Neural cell (in vitro differentiated cells): ENCODE data around the gene RRP7A.

ENCODE experiments used
- EZH2 ChIP-seq: fragments of 200-600, 300-800 bp; shearing (Covaris generic), sonication (generic); IDR thresholded peaks from 2 replicates; pipeline ENCODE4 v1.6.1; 2014; ENCODE audit warnings: antibody characterized with exemption, low read length, borderline replicate concordance, mild to moderate bottlenecking; ENCODE audit not compliant: insufficient read depth, poor library complexity, severe bottlenecking
- POLR2AphosphoS5 ChIP-seq: IDR thresholded peaks from 2 replicates; pipeline ENCODE4 v1.6.1; 2012
- RAD21 ChIP-seq: fragments of 450-650 bp; conservative IDR thresholded peaks from 2 replicates; pipeline ENCODE4 v1.6.1; 2014; ENCODE audit warnings: antibody characterized with exemption, mild to moderate bottlenecking, moderate library complexity
- SMC3 ChIP-seq: fragments of 450-650 bp; conservative IDR thresholded peaks from 2 replicates; pipeline ENCODE4 v1.6.1; 2014; ENCODE audit warnings: antibody characterized with exemption, mild to moderate bottlenecking, moderate library complexity; ENCODE audit not compliant: poor library complexity
- TAF1 ChIP-seq: IDR thresholded peaks from 2 replicates; pipeline ENCODE4 v1.6.1; 2012; ENCODE audit warnings: low read depth
- TF ChIP-seq, protein P1 (sequence below): fragments of 450-650 bp; IDR thresholded peaks from 2 replicates; pipeline ENCODE4 v1.5.1; 2014; ENCODE audit warnings: antibody characterized with exemption, mild to moderate bottlenecking, moderate library complexity; ENCODE audit not compliant: poor library complexity, severe bottlenecking

DNA sequence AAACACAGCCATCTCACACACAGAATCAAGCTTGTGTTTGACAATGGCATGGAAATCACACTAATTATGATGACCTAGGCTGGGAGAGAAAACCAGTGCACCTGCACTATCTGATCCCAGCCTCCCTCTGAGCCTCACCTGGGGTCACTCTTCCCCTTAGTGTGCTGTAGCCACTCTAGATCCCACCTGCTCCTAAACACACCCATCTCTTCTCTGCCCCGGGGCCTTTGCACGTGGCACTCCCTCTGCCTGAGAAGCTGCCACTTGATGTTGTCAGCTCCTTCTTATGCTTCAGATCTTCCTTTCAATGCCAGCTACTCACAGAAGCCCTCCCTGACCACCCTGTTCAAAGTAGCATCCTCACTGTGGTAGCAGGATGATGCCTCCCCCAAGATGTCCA, 44.5 kb downstream of the RRP7A start:
- TF ChIP-seq, protein P1, sequence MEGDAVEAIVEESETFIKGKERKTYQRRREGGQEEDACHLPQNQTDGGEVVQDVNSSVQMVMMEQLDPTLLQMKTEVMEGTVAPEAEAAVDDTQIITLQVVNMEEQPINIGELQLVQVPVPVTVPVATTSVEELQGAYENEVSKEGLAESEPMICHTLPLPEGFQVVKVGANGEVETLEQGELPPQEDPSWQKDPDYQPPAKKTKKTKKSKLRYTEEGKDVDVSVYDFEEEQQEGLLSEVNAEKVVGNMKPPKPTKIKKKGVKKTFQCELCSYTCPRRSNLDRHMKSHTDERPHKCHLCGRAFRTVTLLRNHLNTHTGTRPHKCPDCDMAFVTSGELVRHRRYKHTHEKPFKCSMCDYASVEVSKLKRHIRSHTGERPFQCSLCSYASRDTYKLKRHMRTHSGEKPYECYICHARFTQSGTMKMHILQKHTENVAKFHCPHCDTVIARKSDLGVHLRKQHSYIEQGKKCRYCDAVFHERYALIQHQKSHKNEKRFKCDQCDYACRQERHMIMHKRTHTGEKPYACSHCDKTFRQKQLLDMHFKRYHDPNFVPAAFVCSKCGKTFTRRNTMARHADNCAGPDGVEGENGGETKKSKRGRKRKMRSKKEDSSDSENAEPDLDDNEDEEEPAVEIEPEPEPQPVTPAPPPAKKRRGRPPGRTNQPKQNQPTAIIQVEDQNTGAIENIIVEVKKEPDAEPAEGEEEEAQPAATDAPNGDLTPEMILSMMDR: no peak
- TF ChIP-seq POLR2AphosphoS5 (no peak), RAD21 (no peak), SMC3 (no peak), EZH2 (no peak), TAF1 (no peak)
